ENCODE data around the gene TEAD2. TPM values are rescaled to one million over a fixed set of nuclear protein-coding genes. Genes with fewer than 3 reads are reported as not detected.

The TEAD2 gene
- total and polyA plus RNA-seq, 2 of the 13 experiments (the other 11 are each of a cell fraction or from before 2014, with no cell fraction given), result 10.8 to 12.5 TPM

GRCh38 chr19:49331616-49332055, 30.6 kb downstream of the TEAD2 start (continued):
- TF ChIP-seq HNF1A (IDR thresholded peaks at IDR 0.05; ENCODE audit: low read depth) (peak; percentile 59; the same call in 1 of the 2 replicates), HNF1A (CRISPR knock-in tag; IDR thresholded peaks at IDR 0.05; ENCODE audit: borderline replicate concordance) (peak; percentile 52; the same call in 1 of the 2 replicates), PHF8 (CRISPR knock-in tag; IDR thresholded peaks at IDR 0.05) (no peak), ZNF614 (CRISPR knock-in tag; IDR thresholded peaks at IDR 0.05; ENCODE audit: borderline replicate concordance) (0 out of 2 replicates have a peak, but pooled peaks have one; percentile 20), HNF1B (CRISPR knock-in tag; IDR thresholded peaks at IDR 0.05) (peak; percentile 56; the same call in 1 of the 2 replicates), CBX5 (CRISPR knock-in tag; IDR thresholded peaks at IDR 0.05; ENCODE audit: borderline replicate concordance) (0 out of 2 replicates have a peak, but pooled peaks have one; percentile 23), KAT8 (CRISPR knock-in tag; IDR thresholded peaks at IDR 0.05) (peak; percentile 74), ELF1 (CRISPR knock-in tag; IDR thresholded peaks at IDR 0.05) (peak; percentile 53; the same call in 1 of the 2 replicates), MAX (IDR thresholded peaks at IDR 0.05) (no peak), GABPA (IDR thresholded peaks at IDR 0.05; ENCODE audit: low read depth, low read length) (no peak), GABPA (CRISPR knock-in tag; IDR thresholded peaks at IDR 0.05; ENCODE audit: low read depth) (peak; percentile 46; the same call in 1 of the 2 replicates), HDAC2 (CRISPR knock-in tag; IDR thresholded peaks at IDR 0.05) (peak; percentile 30; the same call in 1 of the 2 replicates), IRF9 (CRISPR knock-in tag; IDR thresholded peaks at IDR 0.05; ENCODE audit: borderline replicate concordance) (no peak), ZNF317 (CRISPR knock-in tag; IDR thresholded peaks at IDR 0.05) (no peak), GABPB1 (CRISPR knock-in tag; IDR thresholded peaks at IDR 0.05) (peak; percentile 41; the same call in 1 of the 2 replicates), ZNF331 (CRISPR knock-in tag; IDR thresholded peaks at IDR 0.05) (0 out of 2 replicates have a peak, but pooled peaks have one; percentile 46), ZNF609 (CRISPR knock-in tag; IDR thresholded peaks at IDR 0.05; ENCODE audit: borderline replicate concordance) (no peak), GATAD2A (CRISPR knock-in tag; IDR thresholded peaks at IDR 0.05) (0 out of 2 replicates have a peak, but pooled peaks have one; percentile 47)

Measured in HepG2 (cell line).